Activated CD8-positive, alpha-beta memory T cell treated with anti-CD3 and anti-CD28 coated beads for 24 hours (primary cell): ENCODE data around the gene GRID2.
"Not testable (repeated sequence)": the region's sequence is repeated elsewhere in the genome, so short reads cannot be mapped to it uniquely, and the experiment has no call there.

Experiments
- DNase-seq: peaks from one replicate; pipeline ENCODE4 v3.0.0-alpha.2; 2020

GRID2 gene

DNA sequence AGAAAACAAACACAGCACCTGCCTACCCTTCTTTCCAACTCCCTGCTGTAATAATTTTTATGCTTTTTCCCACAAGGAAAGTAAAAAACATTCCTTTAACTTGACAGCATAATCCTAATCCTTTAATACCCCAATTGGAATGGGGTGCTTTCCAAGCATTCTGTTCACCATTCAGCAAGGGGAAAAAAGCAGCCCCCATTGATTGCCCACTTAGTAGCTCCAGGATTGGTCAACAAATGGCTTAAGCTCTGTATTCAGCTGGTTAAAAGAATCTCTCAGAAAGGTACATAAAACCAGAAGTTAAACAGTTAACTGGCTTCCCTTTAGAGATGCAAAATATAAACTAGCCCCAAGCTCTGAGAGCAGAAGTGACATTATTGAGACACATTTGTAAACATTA lies 1330.0 kb downstream of the GRID2 start:
- no peak for DNase-seq

DNA sequence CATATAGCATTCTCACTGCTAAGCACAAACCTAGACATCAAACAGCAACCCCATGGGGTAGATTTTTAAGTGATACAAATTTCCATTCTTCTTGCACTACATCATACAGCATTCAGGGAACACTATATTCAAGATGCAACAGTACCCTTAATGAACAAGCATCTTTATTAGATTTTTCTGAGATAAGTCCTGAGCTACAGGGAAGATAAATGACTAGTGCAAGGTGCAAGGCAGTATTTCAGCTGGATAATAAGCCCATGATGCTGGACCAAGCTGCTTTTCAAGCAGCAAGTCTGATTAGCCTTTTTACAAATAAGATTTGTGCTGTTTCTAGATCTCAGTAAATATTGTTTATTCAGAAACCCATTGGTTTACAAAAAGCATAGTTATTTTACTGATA lies 1332.2 kb downstream of the GRID2 start:
- DNase-seq = no peak

DNA sequence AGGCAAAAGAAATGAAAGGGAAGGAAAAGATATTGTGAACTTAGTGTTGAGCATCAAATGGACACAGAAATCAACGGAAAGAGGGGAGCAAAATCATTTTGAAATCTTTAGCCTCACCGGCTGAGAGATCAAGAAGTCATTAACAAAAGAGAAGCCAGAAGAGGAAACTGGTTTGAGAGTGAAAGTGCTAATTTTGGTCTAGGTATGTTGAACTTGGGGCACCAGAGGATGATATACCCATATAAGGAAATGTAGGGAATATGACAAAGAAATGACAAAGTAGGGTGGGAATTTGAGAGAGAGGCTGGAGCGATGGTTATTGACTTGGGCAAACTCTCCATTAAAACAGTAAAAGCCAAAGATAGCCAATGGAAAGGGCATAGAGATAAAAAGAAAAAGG lies 1341.4 kb downstream of the GRID2 start:
- DNase-seq = no peak

- DNase-seq = no peak
Measured at GRCh38 chr4:93646233-93646930, 1342.6 kb downstream of the GRID2 start.

DNA sequence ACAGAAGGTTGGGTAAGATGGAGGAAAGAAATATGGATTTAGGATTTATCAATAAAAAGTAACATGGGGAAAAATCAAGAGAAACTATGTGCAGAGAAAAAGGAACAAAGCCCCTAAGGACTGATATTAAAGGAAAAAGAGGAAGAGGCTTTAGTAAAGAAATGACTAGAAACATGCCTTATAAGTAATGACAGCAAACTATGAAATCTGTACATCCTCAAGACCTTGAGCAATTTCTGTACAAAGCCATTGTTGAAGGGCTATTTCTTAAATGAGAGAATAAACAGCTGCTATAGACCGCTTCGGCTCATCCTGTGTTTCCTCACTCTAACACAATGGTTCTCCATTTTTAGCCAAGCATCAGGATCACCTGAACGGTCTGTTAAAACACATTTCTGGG lies 1344.5 kb downstream of the GRID2 start:
- DNase-seq = no peak

DNA sequence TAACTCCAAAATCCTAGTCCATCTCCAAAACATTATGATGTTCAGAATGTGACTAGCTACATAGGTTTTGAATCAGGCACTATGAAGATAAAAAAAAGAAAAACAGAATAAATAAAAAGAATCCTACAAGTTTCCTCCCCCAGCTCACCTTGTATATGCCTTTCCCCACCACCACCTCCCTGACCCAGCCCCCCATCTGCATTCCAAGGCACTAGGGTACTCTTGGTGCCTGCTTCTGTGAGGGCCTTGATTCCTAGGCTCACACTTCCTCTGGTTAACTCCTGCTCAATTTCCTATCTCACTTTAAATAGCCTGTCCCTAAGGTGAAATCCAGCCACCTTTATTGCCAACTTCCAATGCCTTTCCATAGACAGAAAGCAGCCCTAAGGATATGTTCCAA lies 1346.1 kb downstream of the GRID2 start:
- DNase-seq = no peak

DNA sequence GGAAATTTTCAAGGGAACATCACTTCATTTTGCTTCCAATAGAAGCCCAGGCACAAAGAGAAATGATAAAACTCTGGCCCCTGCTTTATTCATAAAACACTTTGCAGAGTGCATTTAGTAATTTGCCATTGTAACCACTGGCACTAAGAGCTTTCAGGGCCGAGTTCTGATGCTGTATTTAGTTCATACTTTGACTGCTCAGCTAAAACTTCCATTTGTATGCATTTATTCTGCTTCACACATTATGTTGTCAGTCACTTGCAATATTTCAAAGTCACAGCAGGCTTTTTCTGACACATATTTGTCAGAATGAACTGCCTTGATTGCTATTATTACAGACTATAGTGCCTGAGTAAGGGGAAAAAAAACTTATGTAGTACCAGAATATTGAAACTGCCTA lies 1350.4 kb downstream of the GRID2 start:
- DNase-seq = no peak

DNA sequence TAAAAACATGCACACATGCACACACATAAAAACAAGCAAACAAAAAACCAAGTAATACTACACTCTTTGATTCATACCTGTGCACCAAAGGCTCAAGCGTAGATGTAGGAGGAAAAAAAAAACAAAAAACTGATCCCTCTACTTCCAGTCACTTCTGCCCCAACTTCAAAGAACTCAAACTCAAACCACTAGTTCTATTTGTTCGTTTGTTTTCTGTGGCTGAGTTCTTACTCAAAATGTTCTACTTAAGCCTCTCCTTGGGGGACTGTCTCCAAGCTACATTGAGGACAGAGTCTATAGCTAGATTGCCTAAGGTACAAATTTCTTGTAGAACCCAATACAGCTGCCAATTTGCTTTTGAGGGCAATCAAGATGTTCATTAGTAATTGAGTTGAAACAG lies 1353.8 kb downstream of the GRID2 start:
- no peak for DNase-seq

DNA sequence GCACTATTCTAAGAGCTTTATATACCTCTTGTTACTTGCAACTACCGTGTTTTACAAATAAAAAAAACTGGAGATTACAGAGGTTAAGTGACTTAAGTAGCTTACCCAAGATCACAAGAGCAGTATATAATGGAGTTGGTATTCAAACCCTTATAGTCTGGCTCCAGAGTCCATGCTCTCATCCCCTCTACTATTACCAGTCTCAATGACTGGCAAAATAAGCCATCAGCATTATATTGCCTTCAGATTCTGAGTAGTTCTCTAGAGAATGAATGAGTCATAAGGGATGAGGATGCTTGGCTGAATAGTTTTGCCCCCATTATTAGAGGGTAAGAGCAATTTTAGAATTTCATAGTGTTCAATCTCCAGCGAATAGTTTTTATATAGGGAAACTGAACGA lies 1354.7 kb downstream of the GRID2 start:
- DNase-seq = no peak

- no peak for DNase-seq
Measured at GRCh38 chr4:93659629-93660028, 1355.9 kb downstream of the GRID2 start.

GRCh38 chr4:93660036-93660435 lies 1356.3 kb downstream of the GRID2 start:
- no peak for DNase-seq

- DNase-seq = no peak
Measured at GRCh38 chr4:93670434-93670833, 1366.7 kb downstream of the GRID2 start.

- no peak for DNase-seq
Measured at GRCh38 chr4:93671093-93671492, 1367.3 kb downstream of the GRID2 start.

- DNase-seq = not testable (repeated sequence)
Measured at GRCh38 chr4:93676937-93677336, 1373.2 kb downstream of the GRID2 start.

- DNase-seq = no peak
Measured at GRCh38 chr4:93684571-93684970, 1380.8 kb downstream of the GRID2 start.

GRCh38 chr4:93687304-93687703 lies 1383.5 kb downstream of the GRID2 start:
- DNase-seq = no peak

- DNase-seq = no peak
Measured at GRCh38 chr4:93688978-93689377, 1385.2 kb downstream of the GRID2 start.

- DNase-seq = no peak
Measured at GRCh38 chr4:93693141-93693540, 1389.4 kb downstream of the GRID2 start.

GRCh38 chr4:93698686-93699085 lies 1394.9 kb downstream of the GRID2 start:
- no peak for DNase-seq

GRCh38 chr4:93700571-93700970 lies 1396.8 kb downstream of the GRID2 start:
- DNase-seq = no peak

DNA sequence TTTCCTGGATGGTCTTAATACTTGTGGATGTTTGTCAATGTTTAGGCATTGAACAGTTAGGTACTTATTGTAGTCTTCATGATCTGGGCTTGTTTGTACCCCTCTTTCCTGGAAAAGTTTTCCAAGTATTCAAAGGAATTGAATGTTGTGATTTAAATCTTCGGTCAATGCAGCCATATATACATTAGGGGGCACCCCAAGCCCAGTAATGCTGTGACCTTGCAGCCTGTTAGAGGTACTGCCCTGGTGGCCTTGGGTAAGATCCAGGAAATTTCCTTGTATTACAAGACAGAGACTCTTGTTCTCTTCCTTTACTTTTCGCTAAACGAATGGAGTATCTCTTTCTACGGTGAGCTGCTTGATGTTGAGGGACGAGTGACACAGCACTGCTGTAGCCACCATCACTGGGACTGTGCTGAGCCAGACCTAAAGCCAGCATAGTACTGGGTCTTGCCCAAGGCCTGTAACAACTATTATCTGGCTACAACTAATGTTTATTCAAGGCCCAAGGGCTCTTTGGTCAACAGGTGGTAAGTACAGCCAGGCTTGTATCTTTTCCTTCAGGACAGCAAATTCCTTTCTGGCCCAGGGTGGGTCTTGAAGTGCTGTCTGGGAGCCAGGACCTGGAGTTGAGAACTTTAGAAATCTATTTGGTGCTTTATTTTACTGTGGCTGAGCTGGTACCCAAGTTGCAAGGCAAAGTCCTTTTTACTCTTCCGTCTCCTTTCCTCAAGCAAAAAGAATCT lies 1406.5 kb downstream of the GRID2 start:
- DNase-seq = no peak

GRCh38 chr4:93710847-93711430 lies 1407.2 kb downstream of the GRID2 start:
- DNase-seq = no peak

DNA sequence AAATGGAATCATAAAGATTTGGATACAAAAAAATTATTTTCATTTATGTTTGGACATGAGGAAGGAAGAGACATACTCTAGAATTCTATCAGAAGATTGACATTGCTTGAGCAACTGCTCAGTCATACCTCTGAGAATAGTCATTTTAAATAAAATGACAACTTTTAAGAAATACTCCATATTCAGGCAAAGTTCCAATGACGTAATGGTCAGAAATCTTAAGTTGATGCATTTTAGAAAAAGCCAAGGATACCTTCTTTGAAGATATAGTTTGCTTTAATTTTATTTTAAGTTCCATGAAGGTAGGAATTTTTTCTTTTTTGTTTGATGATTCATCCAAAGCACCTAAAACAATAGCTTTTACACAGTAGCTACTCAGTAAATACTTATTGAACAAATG lies 1414.5 kb downstream of the GRID2 start:
- DNase-seq = no peak

- DNase-seq = no peak
Measured at GRCh38 chr4:93719552-93719951, 1415.8 kb downstream of the GRID2 start.
